Medulla oblongata (tissue), 1 donor: ENCODE data around the gene CHN2.

ENCODE experiments used
- DNase-seq: peaks from one replicate; pipeline ENCODE4 v3.0.0-alpha.2; 2015; ENCODE audit errors: extremely low spot score

Gene CHN2

DNA sequence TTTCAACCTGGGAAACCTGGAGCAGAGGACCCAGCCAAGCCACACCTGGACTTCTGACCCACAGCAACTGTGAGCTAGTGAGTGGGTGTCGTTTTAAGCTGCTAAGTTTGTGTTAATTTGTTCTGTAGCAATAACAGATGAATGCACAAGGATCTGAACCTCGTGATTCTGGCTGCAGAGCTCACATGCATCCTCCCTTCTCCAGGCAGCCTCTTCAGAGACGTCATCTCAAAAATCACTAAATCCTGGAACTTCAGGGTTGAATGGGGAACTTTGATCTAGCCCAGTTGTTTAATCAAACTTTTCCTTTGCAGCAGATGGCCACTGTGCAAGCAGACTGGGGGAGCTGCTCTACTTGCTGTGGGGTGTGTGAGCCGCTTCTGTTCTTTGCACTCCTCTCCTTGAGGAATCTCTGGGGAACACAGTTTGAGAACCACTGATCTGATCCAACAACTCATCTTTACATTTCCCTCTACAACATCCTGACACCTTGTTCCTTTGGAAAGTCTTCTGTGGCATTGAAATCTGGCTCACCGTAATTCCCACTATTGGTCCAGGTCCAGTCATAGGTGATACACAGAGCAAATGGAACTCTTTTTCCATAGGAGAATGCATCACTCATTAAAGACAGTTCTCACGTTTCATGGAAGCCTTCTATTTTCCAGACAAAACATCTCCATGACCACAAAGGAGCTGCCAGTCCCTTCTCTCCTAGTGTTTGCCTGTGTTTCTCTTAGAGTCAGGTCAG lies 90.3 kb downstream of the CHN2 start:
- DNase-seq, result no peak

DNA sequence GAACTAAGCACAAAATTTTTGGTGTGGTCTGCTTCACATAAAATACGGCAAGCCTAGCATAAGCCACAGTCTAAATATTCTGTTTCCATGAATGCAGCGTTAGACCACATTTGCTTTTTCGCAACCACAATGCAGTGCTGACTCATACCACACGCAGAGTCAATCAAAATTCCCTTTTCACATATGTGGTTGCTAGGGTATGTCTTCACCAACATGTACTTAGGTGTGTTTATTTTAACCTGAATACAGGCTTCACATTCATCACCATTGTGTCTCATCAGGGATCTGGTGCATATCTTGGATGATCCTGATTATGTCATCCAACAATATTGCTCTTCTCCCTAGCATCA lies 90.8 kb downstream of the CHN2 start:
- no peak for DNase-seq

DNA sequence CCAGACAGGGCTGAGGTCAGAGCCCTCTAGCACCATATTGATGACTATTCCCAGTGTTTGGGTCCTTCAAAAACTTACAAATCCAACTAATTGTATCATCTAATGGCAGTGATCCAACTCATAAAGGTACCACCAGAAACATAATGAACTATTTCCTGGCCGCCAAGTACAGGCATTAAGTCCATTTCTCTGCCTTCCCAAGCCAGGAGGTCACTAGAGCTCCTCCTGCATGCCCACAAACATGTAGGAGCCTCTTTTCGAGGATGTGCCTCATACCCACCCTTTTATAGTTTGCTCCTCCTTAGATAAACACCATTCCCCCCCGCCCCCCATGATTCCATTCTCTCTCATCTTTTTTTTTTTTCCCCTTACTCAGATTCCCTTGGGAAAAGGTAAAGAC lies 91.3 kb downstream of the CHN2 start:
- DNase-seq, result no peak

DNA sequence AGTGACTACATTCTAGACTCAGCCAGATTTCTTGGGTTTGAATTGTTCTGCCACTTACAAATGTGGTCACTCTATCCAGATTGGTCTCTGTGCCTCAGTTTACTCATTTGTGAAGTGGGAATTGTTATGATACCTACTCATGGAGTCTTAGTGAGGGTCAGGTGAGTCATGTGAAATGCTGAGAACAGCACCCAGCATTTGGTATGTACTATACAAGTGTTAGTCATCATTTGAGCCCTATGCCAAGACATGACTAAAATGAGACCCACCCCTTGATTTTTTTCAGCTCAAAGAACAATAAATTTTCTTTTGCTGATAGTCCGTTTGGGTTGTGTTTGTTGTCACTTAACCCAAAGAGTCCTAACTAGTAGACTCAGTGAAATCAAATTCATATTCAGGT lies 92.8 kb downstream of the CHN2 start:
- no peak for DNase-seq

DNA sequence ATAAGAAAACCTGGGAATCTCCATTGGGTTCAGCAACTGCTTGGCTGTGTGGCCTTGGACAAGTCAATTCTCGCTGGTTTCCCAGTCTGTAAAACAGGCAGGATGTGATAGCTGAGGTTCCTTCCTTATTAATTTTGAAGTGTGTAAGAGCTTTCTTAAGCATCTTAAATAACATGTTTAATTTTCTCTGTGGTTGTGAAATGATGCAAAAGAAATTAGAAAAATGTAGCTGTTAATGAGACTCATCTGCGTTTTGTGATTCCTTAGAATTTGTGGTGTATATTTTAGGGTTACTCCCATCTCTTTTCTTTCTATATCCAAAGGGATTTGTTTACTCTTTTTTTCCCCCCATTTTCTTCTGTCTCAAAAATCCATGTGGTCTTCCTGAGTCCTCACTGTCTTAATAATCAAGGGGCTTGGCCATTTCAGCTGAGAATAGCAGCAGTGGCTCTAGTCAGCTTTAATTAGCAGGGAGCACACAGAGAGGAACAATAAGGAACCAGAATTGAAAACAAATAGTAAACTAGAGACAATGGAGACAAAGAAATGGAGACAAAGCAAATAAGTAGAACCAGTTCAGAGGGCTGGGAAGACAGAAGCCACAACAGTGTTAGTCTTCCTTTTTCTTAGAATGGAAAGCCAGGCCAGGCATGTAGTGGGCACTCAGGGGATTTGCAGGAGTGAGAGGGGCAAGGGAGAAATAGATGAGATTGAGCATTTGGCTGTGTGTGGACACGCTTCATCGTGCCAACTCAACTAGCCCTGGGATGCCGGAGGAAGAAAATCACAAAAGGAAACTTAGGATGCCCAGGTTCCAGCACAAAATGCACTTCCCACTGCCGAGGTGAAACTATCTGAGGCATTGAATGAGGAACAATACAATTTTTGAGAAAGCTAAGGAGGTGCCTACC lies 93.9 kb downstream of the CHN2 start:
- no peak for DNase-seq

GRCh38 chr7:29289156-29290021 lies 94.8 kb downstream of the CHN2 start:
- peak; percentile 80 for DNase-seq

DNA sequence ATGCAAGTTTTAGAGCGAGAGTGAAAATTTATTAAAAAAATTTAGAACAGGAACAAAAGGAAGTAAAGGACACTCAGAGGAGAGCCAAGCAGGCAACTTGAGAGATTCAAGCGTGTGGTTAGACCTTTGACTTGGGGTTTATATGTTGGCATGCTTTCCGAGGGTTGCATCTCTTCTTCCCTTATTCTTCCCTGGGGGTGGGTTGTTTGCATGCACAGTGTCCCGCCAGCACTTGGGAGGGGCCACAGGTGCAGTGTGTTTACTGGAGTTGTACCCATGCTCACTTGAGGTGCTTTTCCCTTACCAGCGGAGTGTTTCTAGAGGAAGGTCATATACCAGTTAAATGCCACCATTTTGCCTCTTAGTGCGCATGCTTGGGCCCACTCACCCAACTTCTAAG lies 96.3 kb downstream of the CHN2 start:
- no peak for DNase-seq

- no peak for DNase-seq
These were observed 97.4 kb downstream of the CHN2 start for GRCh38 chr7:29291723-29292618.

GRCh38 chr7:29292886-29293658 lies 98.5 kb downstream of the CHN2 start:
- no peak for DNase-seq

DNA sequence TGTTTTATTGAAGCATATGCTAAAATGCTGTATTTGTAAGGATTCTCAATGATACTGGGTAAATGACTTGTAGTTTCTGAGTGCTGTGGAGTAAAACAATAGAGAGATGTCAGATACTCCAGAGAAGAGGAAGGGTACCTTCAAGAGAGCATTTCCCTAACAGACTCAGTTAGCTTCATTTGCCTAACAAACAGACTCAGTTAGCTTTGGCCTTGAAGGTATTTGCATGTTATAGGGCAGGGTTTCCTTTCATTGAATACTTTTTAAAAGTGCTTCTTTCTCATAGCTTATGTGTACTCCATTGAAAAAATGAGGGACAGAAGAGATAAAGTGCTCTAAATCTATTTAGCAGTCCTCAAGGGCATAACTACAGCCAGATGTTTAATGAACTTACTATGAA lies 101.8 kb downstream of the CHN2 start:
- DNase-seq, result no peak

GRCh38 chr7:29297194-29297890 lies 102.8 kb downstream of the CHN2 start:
- DNase-seq, result no peak

- no peak for DNase-seq
These were observed 104.5 kb downstream of the CHN2 start for GRCh38 chr7:29299086-29299485.

GRCh38 chr7:29300026-29300480 lies 105.5 kb downstream of the CHN2 start:
- no peak for DNase-seq

GRCh38 chr7:29300649-29301048 lies 106.1 kb downstream of the CHN2 start:
- DNase-seq, result no peak

GRCh38 chr7:29302666-29303395 lies 108.3 kb downstream of the CHN2 start:
- DNase-seq, result no peak

DNA sequence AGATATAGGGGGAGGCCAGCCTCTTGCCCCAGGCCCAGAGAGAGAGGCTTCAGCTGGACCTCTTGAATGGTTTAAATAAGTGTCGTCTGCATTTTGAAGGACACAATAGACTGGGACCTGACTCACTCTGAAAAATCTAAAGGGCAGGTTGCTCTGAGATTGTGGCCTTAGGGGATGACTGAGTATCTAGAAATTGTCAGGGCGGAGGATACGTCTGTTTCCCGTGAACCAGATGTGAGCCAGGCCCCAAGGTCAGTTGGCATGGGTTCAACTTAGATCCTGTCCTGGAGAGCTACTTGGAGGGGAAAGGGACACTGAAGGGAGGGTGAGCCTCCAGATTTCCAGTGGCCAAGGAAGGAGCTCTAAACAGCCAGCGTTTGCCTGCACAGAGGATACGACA lies 110.2 kb downstream of the CHN2 start:
- no peak for DNase-seq

GRCh38 chr7:29306319-29306991 lies 111.9 kb downstream of the CHN2 start:
- peak; percentile 56 for DNase-seq

DNA sequence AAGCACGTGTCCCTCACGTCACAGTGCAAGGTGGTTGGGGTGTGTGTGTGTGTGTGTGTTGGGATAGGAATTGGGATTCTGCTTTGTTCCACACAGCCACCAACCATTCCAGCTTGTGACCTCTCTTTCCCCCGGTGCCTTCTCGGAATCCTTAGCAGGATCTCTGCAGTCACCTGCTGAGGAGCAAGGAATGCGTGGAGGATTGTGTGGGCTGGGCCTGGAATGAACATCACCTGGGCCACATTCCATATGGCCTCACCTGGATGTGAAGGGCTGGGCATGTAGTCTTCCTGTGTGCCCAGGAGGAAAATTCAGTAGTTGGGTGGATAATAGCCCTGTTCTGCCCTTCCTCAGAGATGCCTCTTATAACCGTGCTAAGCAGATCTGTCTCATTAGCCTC lies 113.8 kb downstream of the CHN2 start:
- DNase-seq, result no peak
